A549 (cell line): ENCODE data around the gene PSME4.

Experiments
- CHD2 ChIP-seq: fragments of 150-350 bp; IDR thresholded peaks from 2 replicates; pipeline ENCODE4 v1.6.1; 2014; ENCODE audit warnings: low read length; ENCODE audit not compliant: partially characterized antibody
- EP300 ChIP-seq, 2 experiments: fragments of >200 bp; sonication (Bioruptor Twin); formaldehyde crosslinking; IDR thresholded peaks; 2 replicates in 1 of 2; 3 replicates in 1 of 2; pipeline ENCODE4 v1.6.1; 2016 to 2017
- HEYL ChIP-seq: fragments of 250-450 bp; sonication (Bioruptor Pico); IDR thresholded peaks from 2 replicates; pipeline ENCODE4 v1.8.0; 2021; ENCODE audit warnings: mild to moderate bottlenecking, moderate library complexity
- KDM5A ChIP-seq: fragments of 200-600 bp; sonication (generic); IDR thresholded peaks from 2 replicates; pipeline ENCODE4 v1.6.1; 2016; ENCODE audit warnings: antibody characterized with exemption, mild to moderate bottlenecking
- MAFK ChIP-seq: fragments of 450-650 bp; IDR thresholded peaks from 2 replicates; pipeline ENCODE4 v1.6.1; 2014; ENCODE audit not compliant: partially characterized antibody
- MAZ ChIP-seq: fragments of 150-350 bp; IDR thresholded peaks from 2 replicates; pipeline ENCODE4 v1.6.1; 2014; ENCODE audit warnings: antibody characterized with exemption, low read depth, low read length, borderline replicate concordance
- POLR2A ChIP-seq: IDR thresholded peaks from 2 replicates; pipeline ENCODE4 v1.6.1; 2012; ENCODE audit warnings: mild to moderate bottlenecking, low read length
- POLR2AphosphoS2 ChIP-seq: conservative IDR thresholded peaks from 2 replicates; pipeline ENCODE4 v1.6.1; 2012; ENCODE audit warnings: low read length, improper control_type of control experiment, inconsistent platforms
- RCOR1 ChIP-seq: fragments of 150-350 bp; IDR thresholded peaks from 2 replicates; pipeline ENCODE4 v1.6.1; 2014; ENCODE audit warnings: antibody characterized with exemption, low read length, low read depth
- RNF2 ChIP-seq: fragments of 200-600 bp; sonication (generic); IDR thresholded peaks from 2 replicates; pipeline ENCODE4 v1.6.1; 2016; ENCODE audit warnings: low read depth, mild to moderate bottlenecking, antibody characterized with exemption, moderate library complexity, borderline replicate concordance
- TF ChIP-seq, protein P1 (sequence below): fragments of >200 bp; sonication (Bioruptor Twin); formaldehyde crosslinking; IDR thresholded peaks from 3 replicates; pipeline ENCODE4 v1.5.1; 2016
- TF ChIP-seq, protein P2 (sequence below): fragments of 200-600 bp; sonication (generic); IDR thresholded peaks from 2 replicates; pipeline ENCODE4 v1.6.1; 2016; ENCODE audit warnings: antibody characterized with exemption, mild to moderate bottlenecking, moderate library complexity
- TF ChIP-seq, protein P3 (sequence below): fragments of 150-350 bp; IDR thresholded peaks from 2 replicates; pipeline ENCODE4 v1.6.1; 2014; ENCODE audit warnings: low read depth, mild to moderate bottlenecking, low read length
- TF ChIP-seq, protein P4 (sequence below): IDR thresholded peaks from 2 replicates; pipeline ENCODE4 v1.6.1; 2012

DNA sequence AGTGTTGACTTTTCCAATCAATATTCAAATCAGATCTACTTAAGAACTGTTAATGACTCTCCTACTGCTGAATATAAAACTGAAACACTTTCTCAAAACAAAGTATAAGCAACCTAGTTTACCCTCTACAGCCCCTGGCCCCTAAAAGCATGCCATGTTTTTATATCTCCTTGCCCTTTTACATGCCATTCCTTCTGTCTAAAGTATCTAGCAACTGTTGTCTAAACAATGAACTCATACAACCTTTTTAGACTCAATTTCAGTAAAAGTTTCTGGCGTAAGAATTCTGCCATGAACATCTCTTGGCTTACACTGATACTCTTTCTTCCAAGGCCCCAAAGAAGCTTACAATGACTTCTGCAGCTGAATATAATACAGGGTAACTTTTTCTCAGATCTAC lies 63.2 kb downstream of the PSME4 start:
- TF ChIP-seq CHD2 (no peak), HEYL (CRISPR knock-in tag) (no peak), POLR2AphosphoS2 (no peak), POLR2A (no peak), EP300 (IDR thresholded peaks at IDR 0.05) (no peak), MAFK (no peak), KDM5A (no peak), MAZ (no peak), RNF2 (no peak), RCOR1 (no peak)
- TF ChIP-seq, protein P1, sequence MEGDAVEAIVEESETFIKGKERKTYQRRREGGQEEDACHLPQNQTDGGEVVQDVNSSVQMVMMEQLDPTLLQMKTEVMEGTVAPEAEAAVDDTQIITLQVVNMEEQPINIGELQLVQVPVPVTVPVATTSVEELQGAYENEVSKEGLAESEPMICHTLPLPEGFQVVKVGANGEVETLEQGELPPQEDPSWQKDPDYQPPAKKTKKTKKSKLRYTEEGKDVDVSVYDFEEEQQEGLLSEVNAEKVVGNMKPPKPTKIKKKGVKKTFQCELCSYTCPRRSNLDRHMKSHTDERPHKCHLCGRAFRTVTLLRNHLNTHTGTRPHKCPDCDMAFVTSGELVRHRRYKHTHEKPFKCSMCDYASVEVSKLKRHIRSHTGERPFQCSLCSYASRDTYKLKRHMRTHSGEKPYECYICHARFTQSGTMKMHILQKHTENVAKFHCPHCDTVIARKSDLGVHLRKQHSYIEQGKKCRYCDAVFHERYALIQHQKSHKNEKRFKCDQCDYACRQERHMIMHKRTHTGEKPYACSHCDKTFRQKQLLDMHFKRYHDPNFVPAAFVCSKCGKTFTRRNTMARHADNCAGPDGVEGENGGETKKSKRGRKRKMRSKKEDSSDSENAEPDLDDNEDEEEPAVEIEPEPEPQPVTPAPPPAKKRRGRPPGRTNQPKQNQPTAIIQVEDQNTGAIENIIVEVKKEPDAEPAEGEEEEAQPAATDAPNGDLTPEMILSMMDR: no peak
- TF ChIP-seq, protein P2, sequence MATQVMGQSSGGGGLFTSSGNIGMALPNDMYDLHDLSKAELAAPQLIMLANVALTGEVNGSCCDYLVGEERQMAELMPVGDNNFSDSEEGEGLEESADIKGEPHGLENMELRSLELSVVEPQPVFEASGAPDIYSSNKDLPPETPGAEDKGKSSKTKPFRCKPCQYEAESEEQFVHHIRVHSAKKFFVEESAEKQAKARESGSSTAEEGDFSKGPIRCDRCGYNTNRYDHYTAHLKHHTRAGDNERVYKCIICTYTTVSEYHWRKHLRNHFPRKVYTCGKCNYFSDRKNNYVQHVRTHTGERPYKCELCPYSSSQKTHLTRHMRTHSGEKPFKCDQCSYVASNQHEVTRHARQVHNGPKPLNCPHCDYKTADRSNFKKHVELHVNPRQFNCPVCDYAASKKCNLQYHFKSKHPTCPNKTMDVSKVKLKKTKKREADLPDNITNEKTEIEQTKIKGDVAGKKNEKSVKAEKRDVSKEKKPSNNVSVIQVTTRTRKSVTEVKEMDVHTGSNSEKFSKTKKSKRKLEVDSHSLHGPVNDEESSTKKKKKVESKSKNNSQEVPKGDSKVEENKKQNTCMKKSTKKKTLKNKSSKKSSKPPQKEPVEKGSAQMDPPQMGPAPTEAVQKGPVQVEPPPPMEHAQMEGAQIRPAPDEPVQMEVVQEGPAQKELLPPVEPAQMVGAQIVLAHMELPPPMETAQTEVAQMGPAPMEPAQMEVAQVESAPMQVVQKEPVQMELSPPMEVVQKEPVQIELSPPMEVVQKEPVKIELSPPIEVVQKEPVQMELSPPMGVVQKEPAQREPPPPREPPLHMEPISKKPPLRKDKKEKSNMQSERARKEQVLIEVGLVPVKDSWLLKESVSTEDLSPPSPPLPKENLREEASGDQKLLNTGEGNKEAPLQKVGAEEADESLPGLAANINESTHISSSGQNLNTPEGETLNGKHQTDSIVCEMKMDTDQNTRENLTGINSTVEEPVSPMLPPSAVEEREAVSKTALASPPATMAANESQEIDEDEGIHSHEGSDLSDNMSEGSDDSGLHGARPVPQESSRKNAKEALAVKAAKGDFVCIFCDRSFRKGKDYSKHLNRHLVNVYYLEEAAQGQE: no peak
- TF ChIP-seq, protein P3, sequence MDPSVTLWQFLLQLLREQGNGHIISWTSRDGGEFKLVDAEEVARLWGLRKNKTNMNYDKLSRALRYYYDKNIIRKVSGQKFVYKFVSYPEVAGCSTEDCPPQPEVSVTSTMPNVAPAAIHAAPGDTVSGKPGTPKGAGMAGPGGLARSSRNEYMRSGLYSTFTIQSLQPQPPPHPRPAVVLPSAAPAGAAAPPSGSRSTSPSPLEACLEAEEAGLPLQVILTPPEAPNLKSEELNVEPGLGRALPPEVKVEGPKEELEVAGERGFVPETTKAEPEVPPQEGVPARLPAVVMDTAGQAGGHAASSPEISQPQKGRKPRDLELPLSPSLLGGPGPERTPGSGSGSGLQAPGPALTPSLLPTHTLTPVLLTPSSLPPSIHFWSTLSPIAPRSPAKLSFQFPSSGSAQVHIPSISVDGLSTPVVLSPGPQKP: no peak
- TF ChIP-seq, protein P4, sequence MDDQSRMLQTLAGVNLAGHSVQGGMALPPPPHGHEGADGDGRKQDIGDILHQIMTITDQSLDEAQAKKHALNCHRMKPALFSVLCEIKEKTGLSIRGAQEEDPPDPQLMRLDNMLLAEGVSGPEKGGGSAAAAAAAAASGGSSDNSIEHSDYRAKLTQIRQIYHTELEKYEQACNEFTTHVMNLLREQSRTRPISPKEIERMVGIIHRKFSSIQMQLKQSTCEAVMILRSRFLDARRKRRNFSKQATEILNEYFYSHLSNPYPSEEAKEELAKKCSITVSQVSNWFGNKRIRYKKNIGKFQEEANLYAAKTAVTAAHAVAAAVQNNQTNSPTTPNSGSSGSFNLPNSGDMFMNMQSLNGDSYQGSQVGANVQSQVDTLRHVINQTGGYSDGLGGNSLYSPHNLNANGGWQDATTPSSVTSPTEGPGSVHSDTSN: no peak
